K562 (cell line): ENCODE data around the gene DCTN5. TPM values are rescaled to one million over a fixed set of nuclear protein-coding genes. Genes with fewer than 3 reads are reported as not detected.

Experiments
- ELF4 ChIP-seq: fragments of 450-650 bp; formaldehyde crosslinking; IDR thresholded peaks from 2 replicates; pipeline ENCODE4 v1.4.0; 2022; ENCODE audit warnings: missing genetic modification characterization
- FOXJ2 ChIP-seq: fragments of 200-800 bp; sonication (Bioruptor generic); IDR thresholded peaks from 2 replicates; pipeline ENCODE4 v1.6.1; 2016; ENCODE audit warnings: missing genetic modification characterization, missing compliant biosample characterization
- SPI1 ChIP-seq: IDR thresholded peaks from 2 replicates; pipeline ENCODE4 v1.6.1; 2011; ENCODE audit warnings: low read depth, low read length, control low read depth, borderline replicate concordance
- TFAM ChIP-seq: fragments of 250-450 bp; sonication (Bioruptor Pico); conservative IDR thresholded peaks from 2 replicates; pipeline ENCODE4 v1.5.0; 2021; ENCODE audit warnings: mild to moderate bottlenecking, moderate library complexity
- ZC3H4 ChIP-seq: sonication (generic); formaldehyde crosslinking; IDR thresholded peaks from 2 replicates; pipeline ENCODE4 v1.9.0; 2021; ENCODE audit warnings: missing genetic modification reagents, borderline replicate concordance
- polyA plus RNA-seq, 8 experiments: library from polyadenylated mRNA; depleted of rRNA in 4 of 8; stranded (reverse) in 5 of 8; unstranded in 3 of 8; fragments of >200 nt; fragmentation: Nextera tagmentation in 2 of 8; fragmentation: Illumina TruSeq in 1 of 8; extraction: Ambion mirVana in 2 of 8; extraction: Trizol in 1 of 8; gene quantifications; 2 replicates each; pipeline versions ENCODE4 v1.2.1 to v1.2.3, GENCODE V29; 2011 to 2014; ENCODE audit warnings: inconsistent platforms in 1 of 8, missing spikeins in 1 of 8
- total RNA-seq, 7 experiments: library from RNA; depleted of rRNA in 6 of 7; stranded (reverse); fragments of >200 nt in 6 of 7; fragmentation: Illumina TruSeq in 2 of 7; extraction: Trizol in 2 of 7; gene quantifications; 2 replicates each; pipeline versions ENCODE4 v1.2.1 to v1.2.3, GENCODE V29; 2011 to 2021; ENCODE audit warnings: low replicate concordance in 1 of 7
- TF ChIP-seq, protein P1 (sequence below): fragments of 450-650 bp; formaldehyde crosslinking; IDR thresholded peaks from 2 replicates; pipeline ENCODE4 v1.4.0; 2020; ENCODE audit warnings: mild to moderate bottlenecking, moderate library complexity
- TF ChIP-seq, protein P2 (sequence below): fragments of 450-650 bp; formaldehyde crosslinking; IDR thresholded peaks from 2 replicates; pipeline ENCODE4 v1.4.0; 2020; ENCODE audit warnings: mild to moderate bottlenecking
- TF ChIP-seq, protein P3 (sequence below), 2 experiments: fragments of 450-650 bp; formaldehyde crosslinking in 1 of 2; IDR thresholded peaks; 2 replicates each; pipeline versions ENCODE4 v1.4.0 to v1.6.1; 2014 to 2020; ENCODE audit warnings: mild to moderate bottlenecking in 2 of 2, borderline replicate concordance in 1 of 2, low read depth in 1 of 2
- TF ChIP-seq, protein P4 (sequence below): fragments of 250-450 bp; sonication (Bioruptor Pico); IDR thresholded peaks from 2 replicates; pipeline ENCODE4 v1.5.0; 2021
- TF ChIP-seq, protein P5 (sequence below): fragments of 200-400 bp; formaldehyde crosslinking; IDR thresholded peaks from 2 replicates; pipeline ENCODE4 v1.6.1; 2017; ENCODE audit warnings: mild to moderate bottlenecking, low read depth, low read length, moderate library complexity

DCTN5 gene
- total and polyA plus RNA-seq, 9 of the 15 experiments (the other 6 are each of a cell fraction or from before 2014, with no cell fraction given), result 35.8 to 149 (median 75.9) TPM

DNA sequence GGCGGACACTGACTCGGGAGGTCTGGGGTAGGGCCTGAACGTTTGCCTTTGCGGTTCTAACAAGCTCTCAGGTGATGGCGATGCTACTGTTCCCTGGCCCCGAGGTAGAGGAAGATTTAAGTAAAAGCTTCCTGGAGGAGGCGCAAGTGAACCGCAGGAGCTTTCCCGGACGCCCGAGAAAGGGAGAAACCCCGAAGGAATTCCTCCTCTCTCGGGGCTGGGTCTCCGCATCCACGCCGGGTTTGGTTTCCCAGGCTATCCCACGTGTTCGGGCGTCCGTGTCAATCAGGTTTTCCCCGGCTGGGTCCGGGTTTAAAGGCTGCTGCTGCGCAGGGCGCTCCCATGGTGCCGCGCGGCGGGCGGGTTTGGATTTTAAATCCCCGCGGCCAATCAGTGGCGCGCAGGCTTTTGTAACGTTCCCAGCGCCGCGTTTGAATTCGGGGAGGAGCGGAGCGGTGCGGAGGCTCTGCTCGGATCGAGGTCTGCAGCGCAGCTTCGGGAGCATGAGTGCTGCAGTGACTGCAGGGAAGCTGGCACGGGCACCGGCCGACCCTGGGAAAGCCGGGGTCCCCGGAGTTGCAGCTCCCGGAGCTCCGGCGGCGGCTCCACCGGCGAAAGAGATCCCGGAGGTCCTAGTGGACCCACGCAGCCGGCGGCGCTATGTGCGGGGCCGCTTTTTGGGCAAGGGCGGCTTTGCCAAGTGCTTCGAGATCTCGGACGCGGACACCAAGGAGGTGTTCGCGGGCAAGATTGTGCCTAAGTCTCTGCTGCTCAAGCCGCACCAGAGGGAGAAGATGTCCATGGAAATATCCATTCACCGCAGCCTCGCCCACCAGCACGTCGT is 37.4 kb downstream of the DCTN5 start, which contains the start of gene PLK1 (continued):
- TF ChIP-seq, protein P1, sequence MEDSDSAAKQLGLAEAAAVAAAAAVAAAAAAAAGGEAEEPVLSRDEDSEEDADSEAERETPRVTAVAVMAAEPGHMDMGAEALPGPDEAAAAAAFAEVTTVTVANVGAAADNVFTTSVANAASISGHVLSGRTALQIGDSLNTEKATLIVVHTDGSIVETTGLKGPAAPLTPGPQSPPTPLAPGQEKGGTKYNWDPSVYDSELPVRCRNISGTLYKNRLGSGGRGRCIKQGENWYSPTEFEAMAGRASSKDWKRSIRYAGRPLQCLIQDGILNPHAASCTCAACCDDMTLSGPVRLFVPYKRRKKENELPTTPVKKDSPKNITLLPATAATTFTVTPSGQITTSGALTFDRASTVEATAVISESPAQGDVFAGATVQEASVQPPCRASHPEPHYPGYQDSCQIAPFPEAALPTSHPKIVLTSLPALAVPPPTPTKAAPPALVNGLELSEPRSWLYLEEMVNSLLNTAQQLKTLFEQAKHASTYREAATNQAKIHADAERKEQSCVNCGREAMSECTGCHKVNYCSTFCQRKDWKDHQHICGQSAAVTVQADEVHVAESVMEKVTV (CRISPR knock-in tag), result peak; percentile 54
- TF ChIP-seq, protein P2, sequence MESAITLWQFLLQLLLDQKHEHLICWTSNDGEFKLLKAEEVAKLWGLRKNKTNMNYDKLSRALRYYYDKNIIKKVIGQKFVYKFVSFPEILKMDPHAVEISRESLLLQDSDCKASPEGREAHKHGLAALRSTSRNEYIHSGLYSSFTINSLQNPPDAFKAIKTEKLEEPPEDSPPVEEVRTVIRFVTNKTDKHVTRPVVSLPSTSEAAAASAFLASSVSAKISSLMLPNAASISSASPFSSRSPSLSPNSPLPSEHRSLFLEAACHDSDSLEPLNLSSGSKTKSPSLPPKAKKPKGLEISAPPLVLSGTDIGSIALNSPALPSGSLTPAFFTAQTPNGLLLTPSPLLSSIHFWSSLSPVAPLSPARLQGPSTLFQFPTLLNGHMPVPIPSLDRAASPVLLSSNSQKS (CRISPR knock-in tag), result no peak
- TF ChIP-seq FOXJ2 (tag) (no peak), TFAM (CRISPR knock-in tag) (no peak), ELF4 (CRISPR knock-in tag) (no peak), ZC3H4 (0 out of 2 replicates have a peak, but pooled peaks have one; percentile 72), SPI1 (no peak)
- TF ChIP-seq, protein P3, sequence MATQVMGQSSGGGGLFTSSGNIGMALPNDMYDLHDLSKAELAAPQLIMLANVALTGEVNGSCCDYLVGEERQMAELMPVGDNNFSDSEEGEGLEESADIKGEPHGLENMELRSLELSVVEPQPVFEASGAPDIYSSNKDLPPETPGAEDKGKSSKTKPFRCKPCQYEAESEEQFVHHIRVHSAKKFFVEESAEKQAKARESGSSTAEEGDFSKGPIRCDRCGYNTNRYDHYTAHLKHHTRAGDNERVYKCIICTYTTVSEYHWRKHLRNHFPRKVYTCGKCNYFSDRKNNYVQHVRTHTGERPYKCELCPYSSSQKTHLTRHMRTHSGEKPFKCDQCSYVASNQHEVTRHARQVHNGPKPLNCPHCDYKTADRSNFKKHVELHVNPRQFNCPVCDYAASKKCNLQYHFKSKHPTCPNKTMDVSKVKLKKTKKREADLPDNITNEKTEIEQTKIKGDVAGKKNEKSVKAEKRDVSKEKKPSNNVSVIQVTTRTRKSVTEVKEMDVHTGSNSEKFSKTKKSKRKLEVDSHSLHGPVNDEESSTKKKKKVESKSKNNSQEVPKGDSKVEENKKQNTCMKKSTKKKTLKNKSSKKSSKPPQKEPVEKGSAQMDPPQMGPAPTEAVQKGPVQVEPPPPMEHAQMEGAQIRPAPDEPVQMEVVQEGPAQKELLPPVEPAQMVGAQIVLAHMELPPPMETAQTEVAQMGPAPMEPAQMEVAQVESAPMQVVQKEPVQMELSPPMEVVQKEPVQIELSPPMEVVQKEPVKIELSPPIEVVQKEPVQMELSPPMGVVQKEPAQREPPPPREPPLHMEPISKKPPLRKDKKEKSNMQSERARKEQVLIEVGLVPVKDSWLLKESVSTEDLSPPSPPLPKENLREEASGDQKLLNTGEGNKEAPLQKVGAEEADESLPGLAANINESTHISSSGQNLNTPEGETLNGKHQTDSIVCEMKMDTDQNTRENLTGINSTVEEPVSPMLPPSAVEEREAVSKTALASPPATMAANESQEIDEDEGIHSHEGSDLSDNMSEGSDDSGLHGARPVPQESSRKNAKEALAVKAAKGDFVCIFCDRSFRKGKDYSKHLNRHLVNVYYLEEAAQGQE (IDR thresholded peaks at IDR 0.05; ENCODE audit: borderline replicate concordance), result peak; percentile 99
- TF ChIP-seq, protein P3 (CRISPR knock-in tag; IDR thresholded peaks at IDR 0.05; ENCODE audit: low read depth), result no peak
- TF ChIP-seq, protein P4, sequence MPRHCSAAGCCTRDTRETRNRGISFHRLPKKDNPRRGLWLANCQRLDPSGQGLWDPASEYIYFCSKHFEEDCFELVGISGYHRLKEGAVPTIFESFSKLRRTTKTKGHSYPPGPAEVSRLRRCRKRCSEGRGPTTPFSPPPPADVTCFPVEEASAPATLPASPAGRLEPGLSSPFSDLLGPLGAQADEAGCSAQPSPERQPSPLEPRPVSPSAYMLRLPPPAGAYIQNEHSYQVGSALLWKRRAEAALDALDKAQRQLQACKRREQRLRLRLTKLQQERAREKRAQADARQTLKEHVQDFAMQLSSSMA (CRISPR knock-in tag), result no peak
- TF ChIP-seq, protein P5, sequence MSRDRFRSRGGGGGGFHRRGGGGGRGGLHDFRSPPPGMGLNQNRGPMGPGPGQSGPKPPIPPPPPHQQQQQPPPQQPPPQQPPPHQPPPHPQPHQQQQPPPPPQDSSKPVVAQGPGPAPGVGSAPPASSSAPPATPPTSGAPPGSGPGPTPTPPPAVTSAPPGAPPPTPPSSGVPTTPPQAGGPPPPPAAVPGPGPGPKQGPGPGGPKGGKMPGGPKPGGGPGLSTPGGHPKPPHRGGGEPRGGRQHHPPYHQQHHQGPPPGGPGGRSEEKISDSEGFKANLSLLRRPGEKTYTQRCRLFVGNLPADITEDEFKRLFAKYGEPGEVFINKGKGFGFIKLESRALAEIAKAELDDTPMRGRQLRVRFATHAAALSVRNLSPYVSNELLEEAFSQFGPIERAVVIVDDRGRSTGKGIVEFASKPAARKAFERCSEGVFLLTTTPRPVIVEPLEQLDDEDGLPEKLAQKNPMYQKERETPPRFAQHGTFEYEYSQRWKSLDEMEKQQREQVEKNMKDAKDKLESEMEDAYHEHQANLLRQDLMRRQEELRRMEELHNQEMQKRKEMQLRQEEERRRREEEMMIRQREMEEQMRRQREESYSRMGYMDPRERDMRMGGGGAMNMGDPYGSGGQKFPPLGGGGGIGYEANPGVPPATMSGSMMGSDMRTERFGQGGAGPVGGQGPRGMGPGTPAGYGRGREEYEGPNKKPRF, result no peak
